Measurements from ENCODE around the gene NME2.
"Not testable (repeated sequence)": the region's sequence is repeated elsewhere in the genome, so short reads cannot be mapped to it uniquely, and the experiment has no call there.

The NME2 gene

GRCh38 chr17:51153210-51154072, 12.8 kb upstream of the NME2 start, which contains the start of gene NME1:
NME1 (plus strand) TSS chr17:51153559; CDS start chr17:51155655, 2,096 bp downstream.
- DNase-seq, result peak; percentile 99

- DNase-seq, result no peak
These were observed 12.0 kb upstream of the NME2 start for GRCh38 chr17:51154176-51154575.

- no peak for DNase-seq
These were observed 10.8 kb upstream of the NME2 start for GRCh38 chr17:51155416-51155815.

- DNase-seq, result no peak
These were observed 6.6 kb upstream of the NME2 start for GRCh38 chr17:51159604-51160003.

- no peak for DNase-seq
These were observed 4.7 kb upstream of the NME2 start for GRCh38 chr17:51161541-51161940.

GRCh38 chr17:51164911-51165679, 1.1 kb upstream of the NME2 start:
- no peak for DNase-seq

GRCh38 chr17:51165680-51166197, 472 bp upstream of the NME2 start:
- DNase-seq, result no peak

- peak; percentile 51 for DNase-seq
These were observed 1.0 kb downstream of the NME2 start for GRCh38 chr17:51166987-51167931.

- no peak for DNase-seq
These were observed 3.1 kb downstream of the NME2 start for GRCh38 chr17:51169340-51169739.

GRCh38 chr17:51170736-51171135, 4.5 kb downstream of the NME2 start:
- DNase-seq, result no peak

- DNase-seq, result not testable (repeated sequence)
These were observed 5.8 kb downstream of the NME2 start for GRCh38 chr17:51172030-51172429.

GRCh38 chr17:51180486-51180885, 14.3 kb downstream of the NME2 start:
- no peak for DNase-seq

- DNase-seq, result no peak
These were observed 17.9 kb downstream of the NME2 start for GRCh38 chr17:51184124-51184523.

GRCh38 chr17:51185763-51186332, 19.6 kb downstream of the NME2 start:
- DNase-seq, result no peak

GRCh38 chr17:51188271-51188833, 22.1 kb downstream of the NME2 start:
- no peak for DNase-seq

- DNase-seq, result no peak
These were observed 23.0 kb downstream of the NME2 start for GRCh38 chr17:51189162-51189561.

GRCh38 chr17:51189628-51190027, 23.4 kb downstream of the NME2 start:
- no peak for DNase-seq

GRCh38 chr17:51191895-51192294, 25.7 kb downstream of the NME2 start:
- no peak for DNase-seq

- DNase-seq, result no peak
These were observed 31.5 kb downstream of the NME2 start for GRCh38 chr17:51197754-51198153.

GRCh38 chr17:51200295-51200694, 34.1 kb downstream of the NME2 start:
- no peak for DNase-seq

- DNase-seq, result no peak
These were observed 34.6 kb downstream of the NME2 start for GRCh38 chr17:51200846-51201245.

- no peak for DNase-seq
These were observed 37.6 kb downstream of the NME2 start for GRCh38 chr17:51203838-51204237.
